GM20431 (cell line): Measurements from ENCODE around the gene ZNF512B.
"Not testable (repeated sequence)": the region's sequence is repeated elsewhere in the genome, so short reads cannot be mapped to it uniquely, and the experiment has no call there.

Experiments
- in situ Hi-C: fragments of 300-500 bp; cut with MseI, MboI; formaldehyde crosslinking; loops from one replicate; pipeline ENCODE4 v1.15.0; 2020; ENCODE audit warnings: low sequenced_read_pairs; ENCODE audit not compliant: unreplicated experiment

The ZNF512B gene, protein sequence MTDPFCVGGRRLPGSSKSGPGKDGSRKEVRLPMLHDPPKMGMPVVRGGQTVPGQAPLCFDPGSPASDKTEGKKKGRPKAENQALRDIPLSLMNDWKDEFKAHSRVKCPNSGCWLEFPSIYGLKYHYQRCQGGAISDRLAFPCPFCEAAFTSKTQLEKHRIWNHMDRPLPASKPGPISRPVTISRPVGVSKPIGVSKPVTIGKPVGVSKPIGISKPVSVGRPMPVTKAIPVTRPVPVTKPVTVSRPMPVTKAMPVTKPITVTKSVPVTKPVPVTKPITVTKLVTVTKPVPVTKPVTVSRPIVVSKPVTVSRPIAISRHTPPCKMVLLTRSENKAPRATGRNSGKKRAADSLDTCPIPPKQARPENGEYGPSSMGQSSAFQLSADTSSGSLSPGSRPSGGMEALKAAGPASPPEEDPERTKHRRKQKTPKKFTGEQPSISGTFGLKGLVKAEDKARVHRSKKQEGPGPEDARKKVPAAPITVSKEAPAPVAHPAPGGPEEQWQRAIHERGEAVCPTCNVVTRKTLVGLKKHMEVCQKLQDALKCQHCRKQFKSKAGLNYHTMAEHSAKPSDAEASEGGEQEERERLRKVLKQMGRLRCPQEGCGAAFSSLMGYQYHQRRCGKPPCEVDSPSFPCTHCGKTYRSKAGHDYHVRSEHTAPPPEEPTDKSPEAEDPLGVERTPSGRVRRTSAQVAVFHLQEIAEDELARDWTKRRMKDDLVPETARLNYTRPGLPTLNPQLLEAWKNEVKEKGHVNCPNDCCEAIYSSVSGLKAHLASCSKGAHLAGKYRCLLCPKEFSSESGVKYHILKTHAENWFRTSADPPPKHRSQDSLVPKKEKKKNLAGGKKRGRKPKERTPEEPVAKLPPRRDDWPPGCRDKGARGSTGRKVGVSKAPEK

DNA sequence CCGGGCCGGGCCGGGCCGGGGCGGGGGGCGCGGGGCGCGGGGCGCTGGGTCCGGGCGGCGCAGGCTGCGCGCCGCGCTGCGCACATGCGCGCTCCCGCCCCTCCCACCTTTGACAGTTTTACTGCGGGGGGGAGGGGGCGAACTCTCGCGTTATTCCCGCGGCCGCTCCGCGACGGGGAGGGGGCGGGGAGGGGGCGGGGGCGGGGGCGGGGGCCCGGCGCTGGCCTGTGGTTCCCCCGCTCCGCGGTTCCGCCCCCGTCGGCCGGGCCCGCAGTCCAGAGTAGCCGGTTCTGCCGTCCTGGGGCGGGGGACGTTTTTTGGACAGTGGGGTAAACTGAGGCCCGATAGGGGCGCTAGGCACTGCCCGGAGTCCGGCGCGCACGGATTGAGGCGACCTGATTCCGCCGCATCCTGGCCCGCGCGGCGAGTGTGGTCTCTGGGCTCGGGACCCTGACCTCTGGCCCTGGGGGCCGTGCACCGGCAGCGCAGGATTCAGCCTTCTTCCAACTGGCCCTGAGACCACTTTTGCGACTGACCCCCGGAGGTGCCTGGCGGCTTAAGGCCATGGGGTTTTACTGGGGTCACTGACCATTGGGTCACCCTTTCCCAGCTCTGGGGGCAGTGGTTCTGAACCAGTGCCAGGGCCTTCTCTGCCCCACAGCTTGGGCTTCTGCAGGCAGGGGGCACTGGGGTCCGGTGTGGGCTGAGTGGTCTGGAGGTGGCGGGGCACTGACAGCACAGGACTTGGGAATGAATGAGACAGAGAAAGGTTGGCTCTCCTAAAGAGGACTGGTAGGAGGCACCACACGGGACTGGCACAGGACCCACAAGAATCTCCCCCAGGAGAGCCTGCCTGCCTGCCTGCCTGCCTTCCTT is at the start of gene ZNF512B:
ZNF512B (minus strand) TSS at position 93 of the 876 bp plus-strand sequence. CDS start 1,980 bp downstream, outside the sequence.
- in situ Hi-C loops: no loop called here

DNA sequence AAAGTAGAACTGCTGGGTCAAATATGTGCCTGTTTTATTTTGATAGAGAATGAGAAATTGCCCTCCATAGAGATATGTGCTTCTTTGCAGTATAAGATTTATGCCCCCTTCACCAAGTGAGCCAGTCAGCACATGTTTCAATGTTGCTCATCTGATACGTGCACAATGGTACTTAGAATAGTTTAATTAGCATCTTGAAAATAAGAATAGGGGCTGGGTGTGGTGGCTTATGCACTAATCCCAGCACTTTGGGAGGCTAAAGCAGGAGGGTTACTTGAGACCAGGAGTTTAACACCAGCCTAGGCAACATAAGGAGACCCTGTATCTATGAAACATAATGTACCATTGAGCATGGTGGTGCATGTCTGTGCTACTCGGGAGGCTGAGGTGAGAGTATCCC is 45.9 kb upstream of the ZNF512B start:
- in situ Hi-C loops: no loop called here

DNA sequence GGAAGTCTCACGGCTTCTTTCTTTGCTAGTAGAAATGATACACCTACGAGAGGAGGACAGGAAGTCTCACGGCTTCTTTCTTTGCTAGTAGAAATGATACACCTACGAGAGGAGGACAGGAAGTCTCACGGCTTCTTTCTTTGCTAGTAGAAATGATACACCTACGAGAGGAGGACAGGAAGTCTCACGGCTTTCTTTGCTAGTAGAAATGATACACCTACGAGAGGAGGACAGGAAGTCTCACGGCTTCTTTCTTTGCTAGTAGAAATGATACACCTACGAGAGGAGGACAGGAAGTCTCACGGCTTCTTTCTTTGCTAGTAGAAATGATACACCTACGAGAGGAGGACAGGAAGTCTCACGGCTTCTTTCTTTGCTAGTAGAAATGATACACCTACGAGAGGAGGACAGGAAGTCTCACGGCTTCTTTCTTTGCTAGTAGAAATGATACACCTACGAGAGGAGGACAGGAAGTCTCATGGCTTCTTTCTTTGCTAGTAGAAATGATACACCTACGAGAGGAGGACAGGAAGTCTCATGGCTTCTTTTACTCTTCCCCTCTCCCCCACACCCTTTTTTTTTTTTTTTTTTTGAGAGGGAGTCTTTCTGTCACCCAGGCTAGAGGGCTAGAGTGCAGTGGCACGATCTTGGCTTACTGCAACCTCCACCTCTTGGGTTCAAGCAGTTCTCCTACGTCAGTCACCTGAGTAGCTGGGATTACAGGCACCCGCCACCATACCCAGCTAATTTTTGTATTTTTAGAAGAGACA is 42.8 kb upstream of the ZNF512B start:
- in situ Hi-C loops: not testable (repeated sequence)

DNA sequence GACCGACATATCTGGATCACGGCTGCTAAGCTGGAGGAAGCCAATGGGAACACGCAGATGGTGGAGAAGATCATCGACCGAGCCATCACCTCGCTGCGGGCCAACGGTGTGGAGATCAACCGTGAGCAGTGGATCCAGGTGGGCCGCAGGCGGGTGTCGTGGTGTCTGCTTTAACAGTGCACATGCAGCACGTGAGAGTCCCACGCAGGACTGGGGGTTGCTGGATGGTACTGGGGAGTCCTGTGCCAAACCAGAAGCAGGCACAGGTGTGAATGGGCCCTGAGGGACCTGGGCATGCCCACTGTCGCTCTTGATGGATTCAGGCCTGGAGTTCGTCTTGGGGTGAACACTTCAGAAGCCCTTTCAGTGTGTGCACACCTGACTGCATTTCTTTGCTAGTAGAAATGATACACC is 41.6 kb upstream of the ZNF512B start:
- in situ Hi-C loops: no loop called here

DNA sequence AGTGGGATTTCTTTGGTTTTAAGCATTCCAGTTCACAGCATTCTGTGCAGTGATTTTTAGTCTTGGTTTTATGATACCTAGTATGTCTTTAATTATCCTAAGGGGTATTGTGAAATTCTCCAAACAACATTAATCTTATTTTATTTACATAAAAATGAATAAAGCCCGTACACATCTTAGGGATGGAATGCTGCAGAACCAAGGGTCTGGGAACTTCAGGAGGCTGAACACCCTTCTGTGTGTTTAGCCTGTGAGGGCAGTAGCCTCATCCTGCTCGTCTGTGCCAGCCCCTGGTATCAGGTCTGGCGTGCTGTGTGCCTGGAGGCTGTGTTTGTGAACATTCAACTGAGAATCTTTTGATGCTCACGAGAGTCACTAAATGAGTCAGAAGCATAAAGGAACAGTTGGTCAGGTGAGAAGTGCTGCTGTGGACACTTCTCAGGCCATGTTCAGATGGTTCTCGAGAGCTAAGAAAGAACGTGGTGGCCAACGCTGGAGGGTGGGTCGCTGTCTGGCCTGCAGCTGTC is 41.0 kb upstream of the ZNF512B start:
- in situ Hi-C loops: no loop called here

DNA sequence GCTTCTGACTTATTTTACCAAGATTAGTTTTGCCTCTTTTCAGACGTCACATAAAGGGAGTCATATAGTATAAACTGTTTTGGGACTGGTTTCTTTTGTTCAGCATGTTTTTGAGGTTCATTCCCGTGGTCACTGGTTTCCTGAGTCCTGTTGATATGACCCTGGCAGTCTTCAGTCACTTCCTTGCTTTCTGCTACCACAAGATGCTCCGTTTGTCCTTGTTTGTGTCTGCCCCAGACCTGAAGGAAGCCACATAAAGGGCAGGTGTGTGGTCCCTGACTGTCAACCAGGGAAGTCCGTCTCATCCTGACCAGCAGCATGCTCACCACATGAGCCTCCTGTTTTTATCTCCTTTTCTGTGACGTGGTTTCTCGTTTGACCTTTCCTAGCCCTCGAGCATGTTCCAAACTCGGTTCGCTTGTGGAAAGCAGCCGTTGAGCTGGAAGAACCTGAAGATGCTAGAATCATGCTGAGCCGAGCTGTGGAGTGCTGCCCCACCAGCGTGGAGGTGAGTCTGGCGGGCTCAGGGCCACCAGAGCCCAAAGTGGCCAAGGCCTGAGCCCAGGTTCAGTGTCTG is 40.2 kb upstream of the ZNF512B start:
- in situ Hi-C loops: no loop called here

DNA sequence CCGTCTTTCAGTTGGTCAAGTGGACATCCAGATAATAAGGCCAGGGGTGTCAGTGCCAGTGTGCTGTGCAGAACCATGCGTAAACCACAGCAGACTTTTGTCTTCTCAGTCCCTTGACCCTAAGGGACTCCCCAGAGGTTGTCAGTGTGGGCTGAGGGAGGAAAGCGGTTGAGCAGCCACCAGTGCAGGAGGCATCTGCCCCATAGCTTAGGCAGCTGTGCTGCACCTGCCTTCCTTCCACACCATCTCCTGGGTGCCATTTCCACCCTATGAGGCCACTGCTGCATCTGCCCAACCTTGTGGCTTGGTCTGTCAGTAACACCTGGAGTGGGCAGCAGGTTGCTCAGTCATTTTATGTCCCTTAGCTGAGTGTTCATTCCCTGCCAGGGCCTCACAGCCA is 37.2 kb upstream of the ZNF512B start:
- in situ Hi-C loops: no loop called here

DNA sequence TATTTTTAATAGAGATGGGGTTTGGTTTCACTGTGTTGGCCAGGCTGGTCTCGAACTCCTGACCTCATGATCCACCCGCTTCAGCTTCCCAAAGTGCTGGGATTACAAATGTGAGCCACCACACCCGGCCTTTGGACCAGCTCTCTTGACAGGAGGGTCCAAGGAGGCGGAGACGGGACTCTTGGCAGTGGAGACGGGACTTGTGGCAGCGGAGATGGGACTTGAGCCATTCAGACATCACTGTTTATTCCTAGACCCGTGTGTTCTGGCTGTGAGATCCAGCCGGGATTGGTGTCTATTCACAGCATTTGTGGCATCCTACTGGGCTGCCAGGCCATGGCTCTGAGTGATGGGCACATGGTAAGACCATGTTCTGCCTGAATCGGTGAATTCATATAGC is 36.8 kb upstream of the ZNF512B start:
- in situ Hi-C loops: no loop called here

DNA sequence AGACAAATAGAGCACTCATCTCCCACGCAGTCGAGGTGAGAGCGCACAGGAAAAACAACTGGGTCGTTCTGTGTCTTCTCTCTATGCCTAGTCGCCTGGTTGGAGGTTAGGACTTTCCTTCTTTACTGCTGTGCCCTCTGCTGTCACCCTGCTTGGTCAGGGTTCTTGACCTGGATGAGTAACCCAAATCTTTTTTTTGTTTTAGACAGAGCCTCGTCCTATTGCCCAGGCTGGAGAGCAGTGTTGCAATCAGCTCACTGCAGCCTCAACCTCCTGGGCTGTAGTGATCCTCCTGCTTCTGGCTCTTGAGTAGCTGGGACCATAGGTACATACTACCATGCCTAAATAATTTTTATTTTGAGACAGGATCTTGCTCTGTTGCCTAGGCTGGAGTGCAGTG is 35.7 kb upstream of the ZNF512B start:
- in situ Hi-C loops: no loop called here

DNA sequence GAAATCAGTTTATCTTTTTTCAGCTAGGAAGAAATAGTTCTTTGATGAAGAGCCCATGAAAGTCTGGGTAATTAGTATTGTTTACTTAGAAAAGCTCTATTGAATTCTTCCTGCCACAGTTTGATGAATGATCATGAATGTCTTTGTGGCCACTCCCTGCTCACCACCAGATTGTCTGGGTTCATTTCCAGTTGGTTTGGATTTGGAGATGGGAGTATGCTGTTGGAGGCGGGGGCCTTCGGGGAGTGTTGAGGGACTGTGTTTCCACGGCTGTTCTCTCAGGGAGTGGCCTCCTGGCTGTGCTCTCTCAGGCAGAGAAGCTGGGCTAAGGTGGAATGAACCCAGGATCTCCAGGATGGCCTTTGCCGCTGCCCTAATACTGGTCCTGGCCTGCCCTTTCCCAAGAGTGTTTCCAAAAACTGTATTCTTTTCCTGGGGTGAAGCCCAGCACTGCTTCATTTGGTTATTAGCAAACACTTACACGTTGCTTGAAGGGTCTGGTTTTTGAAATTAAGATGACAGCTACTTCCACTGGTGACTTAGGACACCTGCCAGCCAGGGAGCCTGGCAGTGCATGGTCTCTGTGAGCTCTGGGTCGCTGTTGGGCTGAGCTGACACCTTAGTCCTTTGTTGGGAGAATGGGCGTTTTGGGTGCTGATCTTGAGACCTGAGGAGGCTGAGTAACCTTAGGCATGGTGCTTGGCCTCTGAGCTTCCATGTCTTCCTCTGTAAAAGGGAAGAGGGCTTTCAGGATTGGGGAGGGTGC is 34.4 kb upstream of the ZNF512B start:
- in situ Hi-C loops: no loop called here

DNA sequence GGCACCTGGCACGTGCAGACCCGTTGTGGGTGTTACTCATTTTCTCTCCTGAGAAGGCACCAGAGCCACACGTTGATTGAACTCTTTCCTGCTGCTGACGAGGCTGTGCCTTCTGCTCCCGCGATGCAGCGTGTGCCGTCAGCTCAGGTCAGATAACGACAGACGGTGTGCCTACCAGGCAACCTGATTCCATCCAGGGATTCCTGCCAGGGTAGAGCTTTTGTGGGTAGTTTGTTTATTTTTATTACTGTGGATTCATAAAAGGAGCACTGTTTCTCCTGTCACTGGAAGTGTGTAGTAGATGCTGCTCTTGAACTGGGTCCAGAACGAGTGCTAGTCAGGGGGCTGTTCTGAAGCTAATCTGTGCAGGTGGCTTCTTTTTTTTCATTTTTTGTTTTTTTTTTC is 31.9 kb upstream of the ZNF512B start:
- in situ Hi-C loops: no loop called here

DNA sequence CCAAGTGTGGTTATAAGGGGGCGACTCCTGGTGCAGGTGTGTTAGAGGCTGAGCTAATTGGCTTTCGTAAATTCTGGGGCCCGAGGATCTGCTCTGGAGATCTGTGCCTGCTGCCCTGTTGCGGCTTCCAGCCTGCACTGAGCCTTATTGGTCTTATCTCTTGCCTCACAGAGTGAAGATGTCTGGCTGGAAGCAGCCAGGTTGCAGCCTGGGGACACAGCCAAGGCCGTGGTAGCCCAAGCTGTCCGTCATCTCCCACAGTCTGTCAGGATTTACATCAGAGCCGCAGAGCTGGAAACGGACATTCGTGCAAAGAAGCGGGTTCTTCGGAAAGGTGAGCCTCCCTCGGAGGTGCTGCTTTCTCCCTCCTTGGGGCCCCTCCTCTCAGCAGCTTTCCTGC is 31.2 kb upstream of the ZNF512B start:
- in situ Hi-C loops: no loop called here

DNA sequence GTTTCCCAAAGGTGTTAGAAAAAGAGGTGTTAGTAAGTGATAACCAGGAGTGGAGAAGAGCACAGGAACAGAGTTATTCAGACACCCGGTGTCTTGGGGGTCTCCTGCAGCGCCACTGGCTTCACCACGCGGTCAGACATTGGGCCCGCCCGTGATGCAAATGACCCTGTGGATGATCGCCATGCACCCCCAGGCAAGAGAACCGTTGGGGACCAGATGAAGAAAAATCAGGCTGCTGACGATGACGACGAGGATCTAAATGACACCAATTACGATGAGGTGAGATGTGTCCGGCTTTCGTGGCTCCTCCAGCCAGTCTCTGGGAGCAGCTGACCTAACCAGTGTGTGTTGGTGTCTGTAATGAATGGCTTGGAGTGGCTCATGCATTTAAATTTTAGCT is 13.2 kb upstream of the ZNF512B start:
- in situ Hi-C loops: no loop called here

DNA sequence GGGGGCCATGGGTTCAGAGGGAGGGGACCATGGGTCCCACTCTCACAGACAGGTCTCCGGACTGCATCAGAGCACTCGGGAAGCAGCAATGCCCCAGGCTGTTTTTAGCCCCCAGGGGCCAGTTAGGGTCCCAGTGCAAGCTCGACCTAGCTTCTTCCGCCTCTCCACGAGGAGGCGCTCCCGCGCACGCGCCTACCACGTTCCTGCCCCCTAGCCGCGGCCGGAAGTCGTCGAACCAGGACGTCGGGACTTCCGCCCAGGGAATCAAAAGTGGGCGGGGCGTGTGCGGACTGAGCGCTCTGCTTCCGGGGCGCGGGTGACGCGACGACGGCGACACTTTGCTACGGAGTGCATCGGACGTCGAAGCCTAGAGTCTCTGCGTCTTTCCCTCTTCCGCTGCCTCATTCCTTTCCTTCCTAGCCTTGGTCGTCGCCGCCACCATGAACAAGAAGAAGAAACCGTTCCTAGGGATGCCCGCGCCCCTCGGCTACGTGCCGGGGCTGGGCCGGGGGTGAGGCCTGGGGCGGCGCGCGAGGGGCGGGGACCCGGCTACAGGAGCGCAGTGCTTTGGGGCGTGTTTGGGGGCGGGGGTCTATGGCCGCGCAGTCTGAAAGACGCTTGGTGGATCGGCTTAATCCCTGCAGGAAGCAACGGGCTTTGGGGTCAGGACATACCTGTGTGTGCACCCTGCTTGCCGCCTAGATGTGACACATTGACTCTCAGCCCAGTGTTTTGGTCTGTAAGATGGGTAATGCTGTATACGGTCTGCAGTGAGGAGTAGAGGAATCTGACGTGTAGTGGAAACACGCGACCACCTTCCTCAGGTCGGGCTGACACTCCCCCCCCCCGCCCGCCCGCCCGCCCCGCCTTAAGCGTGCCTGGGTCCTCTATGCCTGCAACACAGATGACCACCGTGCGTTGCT is 11.3 kb upstream of the ZNF512B start, which contains the start of gene PRPF6:
PRPF6 (plus strand) TSS at position 327 of the 923 bp plus-strand sequence; CDS start at position 441, 114 bp downstream.
- in situ Hi-C loops: no loop called here

DNA sequence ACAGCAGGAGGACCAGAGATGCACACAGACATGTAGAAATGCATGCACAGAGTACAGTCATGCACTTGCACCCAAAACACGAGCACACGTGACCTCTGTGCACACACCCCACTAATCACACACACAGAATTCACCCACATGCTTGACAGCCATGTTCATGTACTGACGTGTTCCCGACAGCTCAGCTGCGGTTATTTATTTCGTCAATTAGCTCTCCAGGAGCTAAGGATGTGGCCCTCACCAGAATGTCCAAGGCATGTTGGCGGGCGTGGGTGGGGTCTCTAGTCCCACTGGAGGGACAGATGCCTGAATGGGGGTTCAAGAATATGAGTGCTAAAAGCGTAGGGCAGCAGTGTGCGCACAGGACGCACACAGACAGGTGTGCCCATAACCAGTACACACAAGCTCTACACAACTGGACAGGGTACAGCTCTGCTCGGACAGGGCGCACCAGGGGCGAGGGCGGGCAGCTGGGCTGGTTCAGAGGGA is 10.6 kb upstream of the ZNF512B start:
- in situ Hi-C loops: no loop called here

DNA sequence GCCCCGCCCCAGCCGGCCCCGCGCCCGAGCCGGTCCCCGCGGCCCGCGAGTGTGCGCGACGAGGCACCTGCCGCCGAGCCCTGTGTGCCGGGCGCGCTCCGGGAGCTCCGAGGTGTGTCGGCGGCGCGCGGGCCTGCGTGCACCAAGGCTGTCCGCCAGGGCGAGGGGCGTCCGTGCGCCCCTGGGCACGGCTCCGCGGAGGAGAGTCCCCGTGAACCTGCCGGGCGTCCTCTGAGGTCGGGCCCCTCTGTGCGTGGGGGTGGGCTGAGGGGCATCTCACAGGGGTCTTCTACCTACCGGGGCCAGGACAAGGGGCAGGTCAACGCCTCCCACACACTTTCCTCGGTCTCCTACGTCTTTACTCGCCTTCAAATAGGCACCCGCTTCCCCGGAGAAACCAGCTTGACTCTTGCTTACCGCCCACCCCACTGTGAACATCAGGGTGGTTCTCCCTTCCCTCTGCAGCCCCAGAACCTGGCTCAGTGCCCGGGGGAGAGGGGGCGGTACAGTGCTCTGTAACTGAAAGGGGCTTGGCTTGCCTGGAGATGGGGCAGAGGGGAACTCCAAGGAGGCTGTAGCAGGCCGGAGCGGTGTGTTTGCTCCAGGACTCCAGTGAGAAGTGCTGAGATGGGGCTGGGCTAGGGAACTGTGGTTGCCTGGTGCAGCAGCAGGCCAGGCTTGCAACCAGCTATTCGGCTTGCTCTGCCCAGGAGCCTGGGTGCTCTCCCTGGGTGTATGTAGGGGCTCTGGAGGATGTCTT is 10.0 kb upstream of the ZNF512B start, which contains the start of gene SAMD10:
SAMD10 (minus strand) TSS at position 86 of the 760 bp plus-strand sequence. CDS start 175 bp downstream, outside the sequence.
- in situ Hi-C loops: no loop called here
